SK-N-SH treated with all-trans-retinoic acid at 6 μM for 48 hours (cell line): ENCODE measurements around the gene NLRP1.
A peak's percentile ranks its signal among the peaks of the same experiment; 100 is the strongest.

Source experiments
- ATAC-seq: fragments of 200-7000 bp; cut with Tn5 transposase; 3 replicates; pipeline ENCODE4 v1.9.1; 2020; ENCODE audit warnings: mild to moderate bottlenecking, moderate library complexity
- CREB5 ChIP-seq: fragments of 250-450 bp; sonication (Bioruptor Pico); IDR thresholded peaks from 2 replicates; pipeline ENCODE4 v1.5.1; 2020; ENCODE audit warnings: low read depth, mild to moderate bottlenecking, moderate library complexity
- CSDC2 ChIP-seq: fragments of 250-450 bp; sonication (Bioruptor Pico); IDR thresholded peaks from 2 replicates; pipeline ENCODE4 v1.5.0; 2020; ENCODE audit warnings: mild to moderate bottlenecking, moderate library complexity
- CSRNP3 ChIP-seq: fragments of 250-450 bp; sonication (Bioruptor Pico); IDR thresholded peaks from 2 replicates; pipeline ENCODE4 v1.5.1; 2021; ENCODE audit warnings: mild to moderate bottlenecking, moderate library complexity
- GLIS3 ChIP-seq: fragments of 250-450 bp; sonication (Bioruptor Pico); IDR thresholded peaks from 2 replicates; pipeline ENCODE4 v1.5.0; 2020; ENCODE audit warnings: mild to moderate bottlenecking, moderate library complexity
- ISL1 ChIP-seq: fragments of 250-450 bp; sonication (Bioruptor Pico); IDR thresholded peaks from 2 replicates; pipeline ENCODE4 v2.1.2; 2022; ENCODE audit warnings: mild to moderate bottlenecking, moderate library complexity
- OSR1 ChIP-seq: fragments of 250-450 bp; sonication (Bioruptor Pico); IDR thresholded peaks from 2 replicates; pipeline ENCODE4 v1.8.0; 2022; ENCODE audit warnings: moderate library complexity, mild to moderate bottlenecking, inconsistent platforms
- PATZ1 ChIP-seq: fragments of 250-450 bp; sonication (Bioruptor Pico); IDR thresholded peaks from 2 replicates; pipeline ENCODE4 v1.8.0; 2020; ENCODE audit warnings: mild to moderate bottlenecking, moderate library complexity, borderline replicate concordance
- PPARA ChIP-seq: fragments of 250-450 bp; sonication (Bioruptor Pico); IDR thresholded peaks from 2 replicates; pipeline ENCODE4 v1.5.0; 2020; ENCODE audit warnings: mild to moderate bottlenecking, borderline replicate concordance
- SNAI2 ChIP-seq: fragments of 250-450 bp; sonication (Bioruptor Pico); IDR thresholded peaks from 2 replicates; pipeline ENCODE4 v1.5.0; 2020; ENCODE audit warnings: mild to moderate bottlenecking, moderate library complexity
- TCF4 ChIP-seq: fragments of 250-450 bp; sonication (Bioruptor Pico); IDR thresholded peaks from 2 replicates; pipeline ENCODE4 v1.8.0; 2021; ENCODE audit warnings: mild to moderate bottlenecking, moderate library complexity, borderline replicate concordance
- TOX ChIP-seq: fragments of 250-450 bp; sonication (Bioruptor Pico); IDR thresholded peaks from 2 replicates; pipeline ENCODE4 v1.8.0; 2021; ENCODE audit warnings: mild to moderate bottlenecking, moderate library complexity, borderline replicate concordance
- TSHZ2 ChIP-seq: fragments of 250-450 bp; sonication (Bioruptor Pico); IDR thresholded peaks from 2 replicates; pipeline ENCODE4 v1.5.0; 2020; ENCODE audit warnings: mild to moderate bottlenecking, moderate library complexity
- ZFP3 ChIP-seq: fragments of 250-450 bp; sonication (Bioruptor Pico); IDR thresholded peaks from 2 replicates; pipeline ENCODE4 v1.5.0; 2020; ENCODE audit warnings: mild to moderate bottlenecking, moderate library complexity
- ZFP30 ChIP-seq: fragments of 450-650 bp; formaldehyde crosslinking; IDR thresholded peaks from 2 replicates; pipeline ENCODE4 v1.5.0; 2022; ENCODE audit warnings: mild to moderate bottlenecking, moderate library complexity
- ZNF565 ChIP-seq: fragments of 450-650 bp; formaldehyde crosslinking; conservative IDR thresholded peaks from 2 replicates; pipeline ENCODE4 v1.5.0; 2020; ENCODE audit warnings: low read depth, mild to moderate bottlenecking, moderate library complexity
- ZNF70 ChIP-seq: fragments of 450-650 bp; formaldehyde crosslinking; IDR thresholded peaks from 2 replicates; pipeline ENCODE4 v1.5.0; 2020; ENCODE audit warnings: mild to moderate bottlenecking, moderate library complexity
- ZNF8 ChIP-seq: fragments of 450-650 bp; formaldehyde crosslinking; IDR thresholded peaks from 2 replicates; pipeline ENCODE4 v1.5.0; 2020; ENCODE audit warnings: mild to moderate bottlenecking, moderate library complexity

Gene NLRP1

GRCh38 chr17:5500247-5500588 lies 84.1 kb downstream of the NLRP1 start:
- TF ChIP-seq ZFP3 (CRISPR knock-in tag): no peak
- no peak for TF ChIP-seq ZNF565
- TF ChIP-seq ZNF8 (CRISPR knock-in tag): no peak
- TF ChIP-seq CSRNP3 (CRISPR knock-in tag): no peak
- TF ChIP-seq SNAI2: no peak
- TF ChIP-seq PATZ1 (CRISPR knock-in tag): no peak
- no peak for TF ChIP-seq CREB5 (CRISPR knock-in tag)
- TF ChIP-seq TCF4 (CRISPR knock-in tag): no peak
- no peak for TF ChIP-seq GLIS3 (CRISPR knock-in tag)
- TF ChIP-seq TOX: no peak
- no peak for TF ChIP-seq TSHZ2
- no peak for TF ChIP-seq ZFP30 (CRISPR knock-in tag)
- TF ChIP-seq PPARA (CRISPR knock-in tag): no peak
- TF ChIP-seq OSR1 (CRISPR knock-in tag): no peak
- ATAC-seq: no peak; the same call in 2 of the 3 replicates

- ATAC-seq: peak; percentile 46
- no peak for TF ChIP-seq ZNF70 (CRISPR knock-in tag)
- TF ChIP-seq CSDC2: no peak
- no peak for TF ChIP-seq CREB5 (CRISPR knock-in tag)
- TF ChIP-seq PATZ1 (CRISPR knock-in tag): no peak
- TF ChIP-seq CSRNP3 (CRISPR knock-in tag): no peak
- TF ChIP-seq TSHZ2: no peak
- TF ChIP-seq ZFP30 (CRISPR knock-in tag): no peak
- no peak for TF ChIP-seq ISL1 (CRISPR knock-in tag)
- TF ChIP-seq TOX: no peak
Observed at GRCh38 chr17:5499476-5500231, 84.7 kb downstream of the NLRP1 start.
